GM04503 (cell line): Measurements from ENCODE around the gene EVX2.

Source experiments
- DNase-seq: peaks from one replicate; pipeline ENCODE4 v3.0.0-alpha.2; 2012; ENCODE audit warnings: low read depth

Gene EVX2

GRCh38 chr2:176107731-176108181, 24.0 kb upstream of the EVX2 start:
- DNase-seq: no peak

GRCh38 chr2:176106581-176107539, 23.1 kb upstream of the EVX2 start, which contains the start of gene HOXD11:
TSS of gene HOXD11 (plus strand) at chr2:176107280. CDS start at chr2:176107356, 76 bp downstream.
- DNase-seq: no peak

GRCh38 chr2:176105730-176106580, 22.2 kb upstream of the EVX2 start:
- no peak for DNase-seq

- DNase-seq: no peak
Measured at GRCh38 chr2:176105078-176105729, 21.4 kb upstream of the EVX2 start.

GRCh38 chr2:176104316-176105077, 20.7 kb upstream of the EVX2 start:
- DNase-seq: peak; percentile 32

GRCh38 chr2:176103742-176104315, 20.1 kb upstream of the EVX2 start:
- no peak for DNase-seq

- no peak for DNase-seq
Measured at GRCh38 chr2:176103194-176103593, 19.4 kb upstream of the EVX2 start.

- DNase-seq: no peak
Measured at GRCh38 chr2:176102309-176102866, 18.6 kb upstream of the EVX2 start.

GRCh38 chr2:176101842-176102241, 18.1 kb upstream of the EVX2 start:
- DNase-seq: no peak

- DNase-seq: no peak
Measured at GRCh38 chr2:176101216-176101830, 17.6 kb upstream of the EVX2 start.

GRCh38 chr2:176100547-176101140, 16.9 kb upstream of the EVX2 start:
- no peak for DNase-seq

GRCh38 chr2:176099728-176100546, 16.2 kb upstream of the EVX2 start, which contains the start of gene HOXD12:
TSS of gene HOXD12 (plus strand) at chr2:176099795. CDS start at chr2:176099802, 7 bp downstream.
- no peak for DNase-seq

- DNase-seq: no peak
Measured at GRCh38 chr2:176099159-176099727, 15.5 kb upstream of the EVX2 start.

GRCh38 chr2:176098366-176099158, 14.8 kb upstream of the EVX2 start:
- DNase-seq: no peak

GRCh38 chr2:176097820-176098365, 14.1 kb upstream of the EVX2 start:
- DNase-seq: no peak

GRCh38 chr2:176096986-176097819, 13.4 kb upstream of the EVX2 start:
- DNase-seq: no peak
